Skeletal muscle cell (primary cell): Measurements from ENCODE around the gene ZC3H4.
A peak's percentile ranks its signal among the peaks of the same experiment; 100 is the strongest.
"Not testable (repeated sequence)": the region's sequence is repeated elsewhere in the genome, so short reads cannot be mapped to it uniquely, and the experiment has no call there.

ENCODE experiments used
- DNase-seq: peaks from one replicate; pipeline ENCODE4 v3.0.0-alpha.2; 2010; ENCODE audit warnings: low read depth
- H3K4me3 ChIP-seq: 2 replicates; pipeline ENCODE4 v1.5.1; 2011; ENCODE audit warnings: low read depth, mild to moderate bottlenecking, control low read depth, low read length, moderate library complexity

Gene ZC3H4

DNA sequence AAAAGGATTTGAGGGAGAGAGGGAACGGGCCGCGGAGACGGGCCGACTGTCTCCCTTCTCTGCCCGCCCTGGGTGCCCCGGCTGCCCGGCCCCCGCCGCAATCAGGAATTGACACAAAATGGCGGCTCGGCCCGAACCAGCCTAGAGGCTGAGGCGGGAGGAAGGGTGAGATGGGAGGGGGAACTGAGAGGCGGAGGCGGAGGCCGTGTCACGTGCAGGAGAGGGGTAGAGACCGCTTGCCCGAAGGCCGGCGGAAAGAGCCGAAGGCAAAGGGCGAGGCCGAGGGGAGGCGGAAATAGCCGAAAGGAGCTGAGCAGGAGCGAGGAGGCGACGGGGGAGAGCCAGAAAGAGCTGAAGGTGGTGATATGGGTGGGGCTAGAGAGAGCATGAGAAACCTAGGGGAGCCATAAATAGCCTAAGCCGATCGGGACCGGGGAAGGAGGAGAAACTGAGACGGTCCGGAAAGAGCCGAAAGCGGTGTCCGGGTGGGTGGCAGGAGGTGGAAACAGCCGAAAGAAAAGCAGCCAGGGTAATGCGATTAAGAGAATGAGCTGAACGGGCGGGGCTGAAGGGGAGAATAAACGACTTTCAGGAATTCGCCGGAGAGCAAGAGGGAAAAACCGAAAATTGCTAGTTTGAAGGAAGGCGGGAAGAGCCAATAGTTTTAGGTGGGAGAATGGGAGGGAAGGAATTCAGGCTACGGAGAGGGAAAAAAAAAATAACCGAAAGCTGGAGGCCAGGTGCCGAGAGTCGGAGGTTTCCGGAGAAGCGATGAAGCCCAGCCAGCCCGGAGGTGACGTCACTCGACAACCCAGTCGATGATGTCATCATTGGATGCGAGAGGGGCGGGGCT is at the start of gene ZC3H4:
Gene ZC3H4, minus strand, starts transcription at position 780 of the 853 bp plus-strand sequence. CDS start 1,192 bp downstream, outside the sequence.
- peak within 1 kb of the TSS; percentile 98 for H3K4me3 ChIP-seq
- peak; percentile 97 for DNase-seq

DNA sequence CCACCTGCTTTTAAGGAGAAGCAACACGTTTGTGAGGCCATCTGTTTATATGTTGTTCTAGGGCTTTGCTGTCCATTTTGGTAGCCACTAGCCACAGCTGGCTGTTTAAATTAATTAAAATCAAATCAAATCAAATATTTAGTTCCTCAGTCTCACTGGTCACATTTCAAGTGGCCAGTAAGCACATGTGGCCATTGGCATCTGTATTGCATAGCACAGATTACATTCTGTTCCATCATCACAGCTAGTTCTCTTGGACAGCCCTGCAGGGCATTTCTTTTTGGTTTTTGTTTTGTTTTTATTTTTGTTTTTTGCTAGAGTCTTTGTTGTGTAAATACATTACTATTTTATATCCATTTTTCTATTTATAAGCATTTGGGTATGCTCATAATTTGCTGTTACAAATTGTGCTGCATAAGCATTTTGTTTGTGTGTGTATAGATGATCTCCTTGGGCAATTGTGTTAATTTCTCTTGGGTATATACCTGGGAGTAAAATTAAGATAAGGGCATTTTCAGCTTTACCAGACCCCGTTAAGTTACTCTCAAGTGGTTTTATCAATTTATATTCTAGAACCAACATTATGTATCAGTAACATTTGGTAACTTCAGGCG is 48.4 kb upstream of the ZC3H4 start:
- no peak overlapping the region for H3K4me3 ChIP-seq
- DNase-seq = no peak

DNA sequence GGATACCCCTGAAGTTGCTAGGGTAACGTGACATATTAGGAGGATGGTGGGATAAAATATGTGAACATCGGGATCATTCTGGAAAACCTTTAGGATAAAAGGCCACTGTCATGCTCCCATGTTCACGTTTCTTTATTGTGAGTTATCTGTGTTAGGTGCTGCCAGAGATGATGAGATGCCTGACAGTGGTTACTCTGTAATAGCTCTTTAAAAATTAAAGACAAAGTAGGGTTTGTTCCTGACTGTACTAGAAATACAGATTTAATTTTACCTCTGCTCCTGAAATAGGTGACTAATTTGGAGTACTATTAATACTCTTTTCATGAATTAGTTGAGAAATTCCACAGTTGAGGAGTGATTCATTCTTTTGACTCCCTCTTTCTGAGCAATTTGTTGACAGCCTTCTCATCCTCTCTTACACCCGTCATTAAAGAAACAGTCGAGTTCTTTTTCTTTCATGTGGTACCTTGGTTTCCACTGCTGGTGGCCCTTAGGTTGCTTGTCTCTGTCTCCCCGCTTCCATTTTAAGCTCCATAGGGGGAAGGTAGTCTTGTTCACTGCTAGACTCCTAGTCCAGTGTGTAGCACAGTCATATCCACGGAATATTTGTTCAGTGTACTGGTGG is 45.4 kb upstream of the ZC3H4 start:
- no peak for DNase-seq
- no peak overlapping the region for H3K4me3 ChIP-seq

DNA sequence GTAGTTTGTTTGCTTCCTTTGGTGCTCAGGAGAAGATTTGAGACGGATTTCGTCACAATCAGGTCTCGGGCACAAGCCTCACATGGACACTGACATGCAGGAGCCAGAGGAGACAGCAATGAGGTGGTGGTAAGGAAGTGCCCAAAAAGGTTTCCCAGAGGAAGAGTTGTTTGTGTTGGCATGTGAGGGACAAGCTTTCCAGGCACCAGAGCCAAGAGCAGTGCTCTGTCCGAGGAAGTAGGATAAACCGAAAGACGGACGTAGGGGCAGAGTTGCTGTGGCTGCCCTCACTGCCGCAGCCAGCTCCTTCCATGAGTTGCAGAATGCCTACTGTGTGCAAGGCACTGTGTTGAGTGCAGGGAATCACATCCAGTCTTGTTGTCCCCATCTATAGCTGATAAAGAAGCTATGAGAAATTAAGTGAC is 44.8 kb upstream of the ZC3H4 start:
- no peak overlapping the region for H3K4me3 ChIP-seq
- no peak for DNase-seq

DNA sequence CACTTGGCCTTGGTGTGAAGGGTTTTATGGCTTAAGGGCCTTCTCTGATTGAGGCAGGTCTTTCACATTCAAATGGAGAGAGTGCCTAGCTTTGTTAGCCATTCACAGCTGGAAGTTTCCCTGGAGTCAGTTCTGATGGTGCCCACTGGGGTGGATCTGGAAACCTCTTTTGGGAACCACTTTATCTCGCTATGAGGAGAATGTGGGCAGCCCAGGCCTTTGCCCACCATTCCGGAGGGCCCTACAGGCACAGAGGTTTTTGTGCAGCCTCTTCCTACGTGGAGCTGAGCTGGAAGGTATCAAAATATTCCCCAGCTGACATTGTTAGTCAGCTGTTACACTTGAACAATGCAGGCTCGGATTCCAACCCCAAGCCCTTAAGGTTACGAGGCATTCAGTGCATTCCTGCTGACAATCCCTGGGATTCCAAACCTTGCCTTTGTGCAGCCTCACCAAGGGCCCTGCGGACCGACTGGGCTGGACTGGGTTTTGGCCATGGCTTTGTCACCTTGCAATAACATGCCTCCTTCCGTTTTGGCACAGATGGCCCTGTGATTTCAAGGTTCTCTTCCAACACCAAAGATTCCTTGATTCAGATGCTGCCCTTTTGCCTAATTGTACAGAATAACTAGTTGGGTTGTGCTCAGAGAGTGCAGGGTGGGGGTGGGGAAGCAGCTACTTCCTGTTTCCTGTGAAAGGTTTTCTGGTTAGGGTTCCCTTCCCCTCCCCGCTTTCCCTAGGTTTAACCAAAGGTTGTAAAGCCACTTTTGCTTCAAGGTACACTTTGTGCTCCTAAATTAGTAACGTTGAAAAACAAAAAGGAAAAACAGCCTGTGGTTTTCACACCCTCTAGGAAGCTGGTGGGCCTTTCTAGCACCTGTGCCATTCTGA is 44.1 kb upstream of the ZC3H4 start:
- no peak for DNase-seq
- H3K4me3 ChIP-seq = no peak overlapping the region

DNA sequence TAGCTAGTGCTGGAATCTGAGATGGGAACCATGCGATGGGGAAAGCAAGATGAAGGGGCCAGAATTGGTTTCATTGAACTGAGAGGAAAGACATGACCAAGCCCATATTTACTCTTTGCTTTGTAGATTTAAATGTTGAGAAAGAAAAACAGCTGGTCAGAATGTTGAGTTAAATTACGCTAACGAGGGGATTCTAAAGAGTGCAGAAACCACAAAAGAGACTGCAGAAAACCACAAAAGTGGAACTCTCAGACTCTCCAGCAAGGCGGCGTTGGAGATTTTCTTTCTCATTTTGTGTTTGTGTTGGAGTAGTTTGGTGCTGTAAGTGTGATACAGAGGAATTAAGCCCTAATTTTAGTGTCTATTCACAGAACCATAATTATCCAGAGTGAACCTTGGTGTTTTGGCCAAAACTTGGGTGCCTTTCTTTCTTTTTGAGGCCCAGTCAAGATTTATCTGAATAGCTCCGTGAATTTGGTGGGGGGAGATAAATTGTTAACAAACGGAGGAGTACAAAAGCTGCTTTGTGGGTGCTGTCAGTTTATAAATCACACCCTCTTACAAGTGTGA is 43.4 kb upstream of the ZC3H4 start:
- H3K4me3 ChIP-seq = no peak overlapping the region
- DNase-seq = no peak

DNA sequence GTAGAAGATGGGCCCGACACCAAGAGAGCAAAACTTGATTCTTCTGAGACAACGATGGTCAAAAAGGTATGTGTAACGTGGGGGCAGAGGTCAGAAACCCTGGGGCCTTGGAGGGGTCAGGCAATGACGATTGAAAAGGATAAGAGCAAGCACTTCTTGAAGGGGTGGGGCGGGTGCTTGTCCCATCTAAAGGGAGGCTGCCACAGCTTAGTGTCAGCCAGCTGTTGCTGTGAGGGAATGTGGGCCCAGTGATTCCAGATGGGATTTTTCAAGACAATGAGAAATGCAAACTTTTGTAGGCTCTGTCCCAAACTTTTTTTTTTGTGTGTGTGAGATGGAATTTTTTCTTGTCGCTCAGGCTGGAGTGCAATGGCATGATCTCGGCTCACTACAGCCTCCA is 41.6 kb upstream of the ZC3H4 start:
- DNase-seq = no peak

DNA sequence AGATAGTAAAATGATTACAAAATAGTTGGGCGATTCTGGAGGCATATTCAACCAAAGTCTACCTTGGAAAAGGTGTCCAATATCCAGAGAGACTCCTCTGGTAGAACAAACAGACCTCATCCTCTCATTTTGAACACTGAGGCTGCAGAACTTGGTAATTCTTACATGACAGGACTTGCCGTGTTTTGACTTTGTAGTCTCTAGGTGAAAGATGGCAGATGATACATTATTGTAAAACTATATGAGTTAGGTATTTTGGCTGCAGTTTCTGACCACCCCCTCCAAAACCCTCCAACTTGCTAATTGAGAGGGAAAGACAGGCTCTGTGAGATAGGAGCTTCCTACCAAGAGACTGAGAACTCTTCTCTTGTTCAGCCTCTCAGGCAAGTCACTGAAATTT is 39.7 kb upstream of the ZC3H4 start:
- DNase-seq = no peak
- no peak overlapping the region for H3K4me3 ChIP-seq

More for the DNA sequence above, 41.6 kb upstream of the ZC3H4 start:
- no peak overlapping the region for H3K4me3 ChIP-seq

DNA sequence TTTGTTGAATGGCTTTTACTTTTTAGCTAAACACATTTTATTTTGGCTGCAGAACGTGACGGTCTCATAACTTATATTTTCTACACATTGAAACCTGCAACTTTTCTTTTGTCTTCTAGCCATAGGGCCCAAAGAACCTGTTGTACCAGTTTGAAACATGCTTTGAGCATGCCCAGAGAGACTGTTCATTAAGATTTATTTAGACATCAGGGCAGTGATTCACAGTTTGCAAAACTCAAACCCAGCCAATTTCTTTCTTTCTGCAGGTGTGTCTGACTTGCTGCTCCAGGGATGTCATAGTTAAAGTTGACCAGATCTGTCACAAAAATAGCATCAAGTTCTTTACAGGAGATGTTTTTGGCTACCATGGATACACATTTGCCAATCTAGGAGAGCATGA is 39.1 kb upstream of the ZC3H4 start:
- DNase-seq = no peak
- H3K4me3 ChIP-seq = no peak overlapping the region

DNA sequence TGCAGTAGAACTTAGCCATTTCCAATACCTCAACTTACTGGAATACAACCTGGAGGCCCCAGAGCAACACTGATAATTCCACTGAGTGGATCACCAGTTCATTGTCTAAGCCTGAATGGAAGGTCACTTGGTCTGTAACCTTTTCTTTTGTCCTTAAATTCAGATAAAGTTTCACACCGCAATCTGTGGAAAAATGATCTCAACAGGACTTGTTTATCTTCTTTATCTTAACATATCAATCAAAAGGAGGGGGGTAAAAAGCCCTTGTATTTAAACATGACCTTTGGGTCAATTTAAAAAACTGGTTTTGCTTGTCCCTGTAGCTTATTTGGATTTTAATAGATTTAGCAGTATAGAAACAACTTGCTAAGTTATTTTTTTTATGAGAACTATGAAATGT is 38.6 kb upstream of the ZC3H4 start:
- DNase-seq = no peak
- no peak overlapping the region for H3K4me3 ChIP-seq

DNA sequence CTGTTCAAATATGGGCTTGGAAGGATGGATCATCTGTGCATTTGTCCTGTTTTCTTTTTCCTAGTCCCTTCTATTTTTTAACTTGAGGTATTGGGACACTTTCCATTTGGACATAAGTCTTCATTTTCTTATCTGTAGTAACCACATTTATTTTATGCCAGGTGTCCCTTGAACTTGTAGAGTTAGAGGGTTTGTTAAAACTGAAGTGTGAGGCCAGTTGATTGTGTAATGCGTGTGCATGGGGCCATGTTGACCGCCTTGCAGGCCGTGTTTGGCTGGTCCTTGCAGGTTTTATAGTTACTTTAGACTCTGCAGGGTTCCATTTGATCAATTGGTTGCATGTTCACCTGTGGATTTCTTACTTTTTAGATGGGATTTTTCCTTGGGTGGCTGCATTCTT is 38.1 kb upstream of the ZC3H4 start:
- no peak for DNase-seq
- H3K4me3 ChIP-seq = no peak overlapping the region

DNA sequence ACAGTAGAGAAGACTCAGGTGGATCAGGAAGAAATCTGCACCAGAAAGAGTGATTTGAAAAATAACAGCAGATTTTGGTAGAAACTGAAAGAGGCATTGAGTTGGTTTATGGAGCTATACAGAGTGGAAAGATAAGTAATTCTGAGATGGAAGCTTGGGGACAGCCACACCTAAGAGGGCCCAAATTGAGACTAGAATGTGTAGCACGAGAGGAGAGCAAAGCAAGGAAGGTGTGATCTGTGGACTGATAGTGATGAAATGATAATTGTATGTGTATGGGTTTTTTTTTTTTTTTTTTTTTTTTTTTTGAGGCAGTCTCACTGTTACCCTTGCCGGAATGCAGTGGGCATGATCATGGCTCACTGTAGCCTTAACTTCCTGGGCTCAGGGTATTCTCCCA is 33.3 kb upstream of the ZC3H4 start:
- H3K4me3 ChIP-seq = no peak overlapping the region
- DNase-seq = no peak

DNA sequence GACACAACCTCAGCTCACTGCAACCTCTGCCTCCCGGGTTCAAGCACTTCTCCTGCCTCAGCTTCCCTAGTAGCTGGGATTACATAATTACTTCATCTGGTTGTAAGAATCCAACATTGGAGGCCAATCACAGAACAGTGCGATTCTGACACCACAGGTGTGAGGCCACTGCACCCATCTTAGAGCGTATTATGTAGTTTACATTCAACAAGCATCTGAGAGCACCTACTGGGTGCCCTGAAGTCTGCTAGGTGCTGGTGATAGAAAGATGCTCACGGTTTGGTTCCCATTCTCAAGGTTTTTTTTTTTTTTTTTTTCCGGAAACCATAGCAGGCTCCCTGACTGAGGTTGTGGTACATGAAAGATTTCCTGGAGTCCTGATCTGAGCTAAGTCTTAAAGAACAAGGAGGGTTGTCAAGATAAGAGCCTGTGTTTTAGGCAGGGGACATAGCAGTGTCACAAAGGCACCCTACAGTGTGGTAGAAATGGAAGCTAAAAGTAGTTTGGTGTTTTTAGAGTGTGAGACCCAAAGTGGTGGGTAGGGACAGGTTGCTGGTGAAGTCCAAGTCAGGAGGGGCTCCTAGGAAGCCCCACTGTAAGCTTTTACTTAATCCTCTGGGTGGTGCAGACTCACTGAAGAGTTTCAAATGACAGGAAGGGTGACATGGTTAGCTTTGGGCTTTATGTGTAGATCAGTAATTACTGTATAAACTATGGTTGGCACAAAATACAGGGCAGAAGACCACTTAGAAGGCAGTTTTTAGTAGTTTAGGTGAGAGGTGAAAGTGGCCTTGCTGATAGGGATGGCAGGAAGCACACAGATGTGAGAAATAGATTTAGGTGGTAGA is 32.3 kb upstream of the ZC3H4 start:
- H3K4me3 ChIP-seq = no peak overlapping the region
- no peak for DNase-seq

DNA sequence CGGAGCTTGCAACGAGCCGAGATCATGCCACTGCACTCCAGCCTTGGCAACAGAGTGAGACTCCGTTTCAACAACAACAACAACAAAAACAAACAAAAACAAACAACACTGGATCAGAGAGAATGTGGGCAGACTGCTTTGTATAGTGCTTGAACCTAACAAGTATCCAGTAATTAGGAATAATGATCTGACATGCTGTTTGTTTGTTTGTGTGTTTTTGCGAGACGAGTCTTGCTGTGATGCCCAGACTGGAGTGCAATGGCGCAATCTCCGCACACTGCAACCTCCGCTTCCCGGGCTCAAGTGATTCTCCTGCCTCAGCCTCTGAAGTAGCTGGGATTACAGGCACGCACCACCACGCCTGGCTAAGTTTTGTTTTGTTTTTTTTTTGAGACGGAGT is 31.1 kb upstream of the ZC3H4 start:
- no peak for DNase-seq
- no peak overlapping the region for H3K4me3 ChIP-seq

DNA sequence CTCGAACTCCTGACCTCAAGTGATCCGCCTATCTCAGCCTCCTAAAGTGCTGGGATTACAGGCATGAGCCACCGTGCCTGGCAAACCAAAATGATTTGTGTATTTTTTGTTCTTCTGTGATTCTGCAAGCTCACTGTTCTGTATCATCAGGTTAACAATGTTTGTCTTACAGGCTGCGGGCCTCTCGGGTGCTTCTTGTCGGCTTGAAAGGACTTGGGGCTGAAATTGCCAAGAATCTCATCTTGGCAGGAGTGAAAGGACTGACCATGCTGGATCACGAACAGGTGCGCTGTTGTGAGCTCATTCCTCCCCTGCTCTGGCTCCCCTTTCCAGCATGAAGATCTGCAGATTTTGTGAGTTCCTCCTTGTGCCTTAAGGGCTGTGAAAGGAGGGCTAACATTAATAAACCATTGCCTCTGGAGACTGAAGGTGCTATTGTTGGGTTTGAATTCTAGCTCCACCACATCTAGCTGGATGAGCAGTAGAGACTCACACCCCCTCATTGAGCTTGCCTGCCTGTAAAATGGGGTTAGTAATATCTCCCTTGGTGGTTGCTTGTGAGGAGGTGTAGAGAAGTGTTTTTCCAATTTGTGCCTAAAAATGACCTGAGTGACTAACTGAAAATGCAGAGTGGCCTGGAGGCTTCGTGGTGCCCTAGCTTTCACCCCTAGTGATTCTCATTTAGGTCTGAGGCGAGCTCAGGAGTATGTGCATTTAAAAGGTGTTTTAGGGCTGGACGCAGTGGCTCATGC is 29.9 kb upstream of the ZC3H4 start:
- DNase-seq = no peak
- no peak overlapping the region for H3K4me3 ChIP-seq

DNA sequence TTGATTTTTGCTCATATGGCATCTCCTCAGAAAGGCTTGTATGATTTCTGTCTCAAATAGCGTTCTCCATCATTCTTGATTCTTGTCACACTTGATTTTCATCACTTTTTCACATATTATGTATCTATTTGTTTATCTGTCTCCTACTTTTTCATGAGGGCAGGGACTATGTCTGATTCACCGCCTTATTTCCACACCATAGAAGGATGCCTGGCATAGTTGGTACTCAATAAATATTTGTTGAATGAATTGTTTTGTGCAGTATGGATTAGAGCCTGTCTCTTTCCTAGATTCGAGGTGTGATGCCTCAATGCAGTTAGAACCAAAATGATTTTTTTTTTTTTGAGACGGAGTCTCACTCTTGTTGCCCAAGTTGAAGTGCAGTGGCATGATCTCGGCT is 29.2 kb upstream of the ZC3H4 start:
- DNase-seq = no peak
- no peak overlapping the region for H3K4me3 ChIP-seq

DNA sequence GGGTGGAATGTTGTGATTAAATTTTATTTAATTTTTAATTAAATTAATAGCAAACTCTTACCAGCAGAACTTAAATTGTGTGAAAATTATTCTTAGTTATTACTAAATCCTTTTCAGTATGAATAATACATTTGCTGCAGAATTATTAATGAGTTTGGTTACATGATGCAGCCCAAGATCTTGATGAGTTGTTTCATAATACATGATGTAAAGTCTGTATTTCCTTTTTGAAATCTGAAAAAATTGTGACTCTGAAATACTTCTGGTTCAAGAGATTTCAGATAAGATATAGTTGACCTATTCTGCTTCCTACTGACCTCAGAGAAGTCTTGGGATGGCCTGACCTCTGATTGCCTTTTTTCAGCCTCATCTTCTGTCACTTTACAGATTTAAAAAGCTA is 28.1 kb upstream of the ZC3H4 start:
- DNase-seq = no peak

DNA sequence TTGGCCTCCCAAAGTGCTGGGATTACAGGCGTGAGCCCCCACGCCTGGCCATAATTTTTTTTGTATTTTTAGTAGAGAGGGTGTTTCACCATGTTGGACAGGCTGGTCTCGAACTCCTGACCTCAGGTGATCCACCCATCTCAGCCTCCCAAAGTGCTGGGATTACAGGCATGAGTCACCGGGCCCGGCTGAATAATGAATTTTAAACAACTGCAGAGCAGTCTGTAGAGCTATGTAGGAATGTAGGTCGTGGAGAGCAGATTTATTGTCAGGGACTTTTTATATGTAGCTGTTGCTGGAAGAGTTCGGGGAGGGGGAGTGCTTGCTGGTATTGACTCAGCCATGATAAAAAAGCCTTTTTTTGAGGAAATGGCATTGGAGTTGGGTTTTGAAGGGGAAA is 27.7 kb upstream of the ZC3H4 start:
- peak; percentile 39 for DNase-seq

More for the DNA sequence above, 28.1 kb upstream of the ZC3H4 start:
- H3K4me3 ChIP-seq = no peak overlapping the region

More for the DNA sequence above, 27.7 kb upstream of the ZC3H4 start:
- H3K4me3 ChIP-seq = not testable (repeated sequence)
